OCI-M1 (cell line): ENCODE measurements around the gene GFRA1.

Experiments
- DNase-seq: peaks from one replicate; lab custom pipeline; 2025; lab: John Stamatoyannopoulos, UW

GFRA1 gene, protein sequence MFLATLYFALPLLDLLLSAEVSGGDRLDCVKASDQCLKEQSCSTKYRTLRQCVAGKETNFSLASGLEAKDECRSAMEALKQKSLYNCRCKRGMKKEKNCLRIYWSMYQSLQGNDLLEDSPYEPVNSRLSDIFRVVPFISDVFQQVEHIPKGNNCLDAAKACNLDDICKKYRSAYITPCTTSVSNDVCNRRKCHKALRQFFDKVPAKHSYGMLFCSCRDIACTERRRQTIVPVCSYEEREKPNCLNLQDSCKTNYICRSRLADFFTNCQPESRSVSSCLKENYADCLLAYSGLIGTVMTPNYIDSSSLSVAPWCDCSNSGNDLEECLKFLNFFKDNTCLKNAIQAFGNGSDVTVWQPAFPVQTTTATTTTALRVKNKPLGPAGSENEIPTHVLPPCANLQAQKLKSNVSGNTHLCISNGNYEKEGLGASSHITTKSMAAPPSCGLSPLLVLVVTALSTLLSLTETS

DNA sequence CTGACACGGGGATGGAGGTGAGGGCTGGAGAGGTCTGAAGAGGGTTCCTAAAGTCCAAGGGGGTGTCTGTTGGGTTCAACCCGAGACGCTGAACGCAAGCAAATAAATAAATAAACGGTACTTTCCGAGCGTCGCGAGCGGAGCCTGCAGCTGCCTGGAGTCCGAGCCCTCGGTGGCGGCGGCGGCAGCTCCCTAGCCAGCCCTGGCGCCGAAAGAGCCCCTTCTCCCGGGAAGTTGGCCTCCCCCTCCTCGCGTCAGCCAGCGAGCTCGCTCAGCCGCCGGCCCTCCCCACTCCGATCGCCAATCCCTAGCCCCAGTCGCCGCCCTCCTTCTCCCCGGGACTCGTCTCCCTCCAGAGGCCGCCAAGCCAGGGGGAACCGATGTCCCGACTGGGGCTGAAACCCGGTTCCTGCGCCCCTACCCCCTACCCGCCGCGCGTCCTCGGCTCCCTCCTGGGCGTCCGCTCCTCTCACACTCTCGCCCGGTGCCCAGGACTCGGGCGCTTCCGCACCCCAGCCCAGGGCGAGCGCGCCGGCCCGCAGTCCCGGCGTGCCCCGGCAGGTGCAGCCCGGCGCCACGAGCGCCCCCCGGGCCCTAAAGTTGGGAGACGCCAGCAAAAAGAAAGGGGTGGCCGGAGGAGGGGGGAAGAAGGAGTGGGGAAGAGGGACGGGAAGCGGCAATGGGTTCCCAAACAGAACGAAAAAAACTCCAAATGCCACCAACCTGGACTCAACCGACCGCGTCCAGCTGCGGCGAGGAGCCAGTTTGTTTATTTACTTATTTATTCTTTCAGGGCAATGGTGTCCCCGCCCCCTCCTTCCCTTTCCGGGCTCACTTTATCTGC lies at the start of gene GFRA1:
Gene GFRA1, minus strand, starts transcription at position 767 of the 844 bp plus-strand sequence. CDS start 1,177 bp downstream, outside the sequence.
- DNase-seq, result no peak

DNA sequence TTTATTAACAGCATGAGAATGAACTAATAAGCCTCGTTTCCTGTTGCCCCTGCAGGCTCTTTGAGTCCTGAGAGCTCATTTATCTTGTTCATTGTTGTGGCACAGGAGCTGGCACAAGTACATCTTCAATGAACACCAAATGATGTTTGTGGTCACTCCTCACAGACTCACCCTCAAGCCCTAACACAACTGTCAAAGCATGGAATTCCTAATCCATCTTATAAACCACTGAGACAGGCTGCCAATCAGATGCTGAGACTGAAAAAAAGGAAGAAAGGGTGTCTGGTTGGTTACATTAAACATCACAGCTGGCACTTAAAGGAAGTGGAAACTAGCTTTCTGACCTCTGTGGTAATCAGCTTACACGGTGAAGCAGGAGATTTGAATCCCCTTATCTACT lies 43.5 kb upstream of the GFRA1 start:
- peak; percentile 20 for DNase-seq

DNA sequence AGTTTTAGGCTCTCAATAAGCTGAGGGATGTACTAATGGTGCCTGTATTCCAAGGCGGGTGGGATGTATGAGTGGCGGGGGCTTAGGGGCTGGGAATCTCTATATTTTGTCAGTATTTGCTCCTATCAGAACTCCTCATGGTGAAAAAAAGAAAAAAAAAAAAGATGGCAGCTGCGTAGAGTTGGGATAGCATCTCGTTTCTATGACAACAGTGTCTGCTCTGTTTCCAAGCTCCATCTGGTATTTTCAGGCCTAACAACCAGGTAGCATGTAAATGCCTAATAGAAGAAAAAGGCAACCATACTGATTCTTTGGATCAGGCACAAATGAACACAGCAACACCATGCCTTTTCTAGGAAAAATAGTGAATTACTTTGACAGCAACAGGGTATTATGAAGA lies 39.5 kb upstream of the GFRA1 start:
- DNase-seq, result no peak

DNA sequence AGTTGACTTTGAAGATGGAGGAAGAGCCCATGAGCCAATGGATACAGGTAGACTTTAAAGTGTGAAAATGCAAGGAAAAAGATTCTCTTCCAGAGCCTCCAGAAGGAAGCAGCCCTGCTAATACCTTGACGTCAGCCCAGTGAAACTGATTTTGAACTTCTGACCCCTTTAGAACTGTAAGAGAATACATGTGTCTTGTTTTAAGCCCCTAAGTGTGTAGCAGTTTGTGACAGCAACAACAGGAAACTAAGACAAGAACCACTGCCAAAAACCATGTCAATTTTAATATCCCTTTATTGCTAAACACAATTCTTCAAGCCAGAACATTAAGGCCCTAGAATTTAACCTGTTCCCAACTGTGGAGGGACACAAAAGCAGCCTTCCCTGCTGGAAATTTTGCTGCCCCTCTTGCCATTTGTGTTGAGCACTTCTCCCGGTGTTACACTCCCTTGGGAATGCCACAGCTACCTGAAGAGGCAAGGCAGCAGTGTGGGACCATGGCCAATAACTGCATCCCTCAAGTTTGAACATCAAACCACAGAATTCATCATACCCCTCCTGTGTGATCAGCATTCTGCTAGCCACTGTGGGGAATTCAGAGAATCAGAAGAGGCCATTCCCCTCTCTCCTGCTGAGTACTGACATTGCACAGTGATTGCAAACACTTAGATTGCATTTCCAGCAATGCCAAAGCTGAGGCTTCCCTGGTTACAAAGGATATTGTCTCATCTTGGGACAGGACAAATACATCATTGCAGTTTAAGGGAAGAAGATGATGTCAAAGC lies 38.9 kb upstream of the GFRA1 start:
- DNase-seq, result no peak

DNA sequence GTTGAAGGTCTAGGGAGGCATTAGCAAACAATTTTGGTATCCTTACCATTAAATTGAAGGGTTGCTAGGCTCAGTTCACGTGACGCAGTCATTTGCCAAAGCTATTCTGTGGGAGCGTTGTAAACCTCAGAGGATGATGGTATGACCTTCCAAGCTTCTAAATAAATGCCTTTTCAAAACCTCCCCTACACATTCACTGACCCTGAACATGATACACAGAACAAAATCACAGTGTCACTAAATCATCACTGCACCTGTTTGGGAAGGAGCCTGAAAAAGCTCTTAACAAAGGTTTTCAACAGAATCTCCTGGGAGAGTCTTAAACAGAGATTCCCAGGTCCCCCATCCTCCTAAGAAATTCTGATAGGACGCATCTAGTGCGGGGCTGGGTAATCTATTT lies 38.0 kb upstream of the GFRA1 start:
- no peak for DNase-seq

DNA sequence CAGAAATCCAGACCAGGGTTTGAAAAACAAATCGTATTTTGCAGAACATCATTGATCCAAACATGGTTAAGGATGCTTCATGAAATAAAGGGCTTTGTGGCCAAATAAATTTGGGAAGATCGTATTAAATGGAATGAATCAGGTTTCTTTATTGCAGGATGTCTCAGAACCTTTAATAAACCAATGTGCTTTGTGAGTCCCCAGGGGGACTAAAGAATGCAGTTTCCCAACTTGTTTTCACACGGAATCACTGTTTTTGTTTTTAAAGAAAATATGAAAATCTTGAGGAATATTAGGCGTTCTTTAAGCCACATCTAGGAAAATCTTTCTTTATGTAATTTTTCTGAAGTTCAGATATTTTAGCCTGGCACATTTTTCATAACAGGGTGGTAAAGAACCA lies 34.4 kb upstream of the GFRA1 start:
- no peak for DNase-seq

DNA sequence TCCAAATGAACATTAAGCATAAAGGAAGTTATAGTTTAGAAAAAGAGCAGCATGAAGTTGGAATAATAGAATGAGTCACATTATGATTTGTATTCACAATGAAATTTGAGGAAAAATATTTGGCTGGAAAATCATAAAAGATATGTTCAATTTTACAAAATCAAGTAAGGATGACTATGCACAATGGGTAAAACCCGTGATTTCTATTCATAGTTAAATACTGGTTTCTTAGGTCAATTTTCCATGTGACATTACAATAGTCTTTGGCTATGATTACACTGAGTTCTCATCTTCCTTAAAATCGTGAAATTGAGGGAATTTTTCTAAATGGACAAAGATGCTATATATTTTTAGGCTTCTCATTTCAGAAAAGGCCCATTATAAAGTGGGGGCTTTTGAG lies 33.8 kb upstream of the GFRA1 start:
- no peak for DNase-seq

DNA sequence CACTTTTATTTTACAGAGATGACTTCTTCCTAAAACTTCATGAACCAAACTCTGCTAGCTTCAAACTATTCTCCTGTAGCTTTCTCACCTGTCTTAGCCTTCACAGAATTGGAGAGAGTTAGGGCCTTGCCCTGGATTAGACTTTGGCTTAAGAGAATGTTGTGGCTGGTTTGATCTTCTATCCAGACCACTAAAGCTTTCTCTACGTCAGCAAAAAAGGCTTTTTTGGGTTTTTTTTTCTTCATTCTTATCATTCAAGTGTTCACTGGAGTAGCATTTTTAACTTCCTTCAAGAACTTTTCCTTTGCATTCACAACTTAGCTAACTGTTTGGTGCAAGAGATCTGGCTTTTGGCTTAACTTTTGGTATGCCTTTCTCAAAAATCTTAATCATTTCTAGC lies 31.9 kb upstream of the GFRA1 start:
- no peak for DNase-seq

DNA sequence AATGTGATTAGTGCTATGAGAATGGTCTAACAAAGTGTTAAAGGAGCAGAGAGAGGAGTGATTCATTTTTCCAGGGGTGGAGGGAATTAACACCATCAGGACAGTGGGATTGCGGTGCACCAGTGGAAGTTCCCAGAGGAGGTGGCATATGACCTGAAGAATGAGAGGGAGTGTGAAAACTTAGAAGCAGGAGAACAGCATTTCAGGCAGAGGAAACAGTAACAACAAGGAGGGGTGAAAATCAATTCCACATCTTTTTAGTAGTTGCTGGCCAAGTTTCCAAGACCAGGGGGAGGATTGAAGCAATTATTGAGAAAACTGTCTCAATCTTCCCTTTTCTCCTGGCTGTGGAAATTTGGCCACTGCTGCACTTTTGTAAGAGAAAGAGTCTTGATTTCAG lies 27.5 kb upstream of the GFRA1 start:
- DNase-seq, result no peak

DNA sequence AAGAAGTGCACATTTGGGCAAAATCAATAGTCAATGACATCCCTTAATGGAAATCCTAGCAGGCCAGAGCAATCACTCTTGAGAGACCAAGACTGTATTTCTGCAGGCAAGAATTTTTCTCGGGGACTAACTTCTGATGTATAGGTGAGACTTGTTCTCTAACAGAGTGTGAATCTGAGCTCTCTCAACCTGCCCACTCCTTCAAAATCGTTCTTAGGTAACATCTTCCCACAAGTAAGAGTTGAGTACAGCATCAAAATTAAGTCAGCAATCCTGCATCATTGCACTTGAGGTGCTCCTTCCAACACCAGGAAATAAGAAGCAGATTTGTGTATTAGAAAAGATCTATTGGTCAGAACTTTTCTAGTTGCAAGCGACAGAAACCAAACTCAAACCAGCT lies 25.6 kb upstream of the GFRA1 start:
- DNase-seq, result no peak

DNA sequence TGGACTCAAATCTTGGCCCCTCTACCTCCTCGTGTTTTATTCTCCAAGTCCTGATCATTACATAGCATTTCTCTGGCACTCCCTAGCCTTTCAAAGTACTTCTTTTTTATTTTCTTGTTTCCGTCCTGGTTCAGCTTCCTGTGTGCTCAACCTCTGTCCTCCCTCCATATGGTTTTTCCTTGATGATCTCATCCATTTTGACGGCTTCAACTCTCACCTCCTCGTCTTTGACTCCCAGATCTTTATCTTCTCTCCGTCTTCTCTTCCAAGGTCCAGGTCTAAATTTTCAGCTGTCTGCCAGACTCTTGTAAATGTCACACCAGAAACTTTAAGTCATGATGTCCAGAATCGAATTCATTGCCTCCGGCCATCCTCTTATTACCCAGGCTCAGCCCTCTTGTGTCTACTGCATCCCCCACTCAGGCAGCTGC lies 23.3 kb upstream of the GFRA1 start:
- DNase-seq, result no peak

DNA sequence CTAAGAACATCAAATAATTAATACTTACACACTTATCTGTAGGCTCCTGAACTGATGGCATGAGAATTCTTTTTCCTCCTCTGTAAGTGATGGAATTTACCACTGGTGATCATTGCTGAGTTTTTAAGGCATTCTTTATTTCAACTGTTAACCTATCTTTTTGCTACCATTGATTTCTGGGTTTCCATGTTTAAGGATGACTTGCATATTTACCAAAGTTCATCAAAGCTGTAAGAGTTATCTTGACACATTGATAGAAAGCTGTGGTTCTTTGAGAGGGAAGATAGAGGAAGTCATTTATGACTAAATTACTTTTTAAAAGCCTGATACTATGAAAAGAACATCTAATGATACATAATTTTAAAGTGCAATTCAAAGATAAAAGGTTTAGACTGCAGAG lies 19.5 kb upstream of the GFRA1 start:
- DNase-seq, result peak; percentile 9

DNA sequence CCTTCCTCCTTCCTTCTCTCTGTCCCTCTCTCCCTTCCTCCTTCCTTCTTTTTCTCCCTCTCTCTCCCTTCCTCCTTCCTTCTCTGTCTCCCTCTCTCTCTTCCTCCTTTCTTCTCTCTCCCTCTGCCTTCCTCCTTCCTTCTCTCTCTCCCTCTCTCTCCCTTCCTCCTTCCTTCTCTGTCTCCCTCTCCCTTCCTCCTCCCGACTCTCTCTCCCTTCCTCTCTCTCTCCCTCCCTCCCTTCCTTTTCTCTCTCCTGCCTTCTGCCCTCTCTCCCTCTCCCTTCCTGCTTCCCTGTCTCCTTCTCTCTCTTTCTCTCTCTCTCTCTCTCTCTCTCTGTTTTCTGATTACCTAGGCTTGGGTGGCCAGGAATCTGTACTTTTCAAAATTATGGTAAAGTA lies 16.6 kb upstream of the GFRA1 start:
- DNase-seq, result no peak

DNA sequence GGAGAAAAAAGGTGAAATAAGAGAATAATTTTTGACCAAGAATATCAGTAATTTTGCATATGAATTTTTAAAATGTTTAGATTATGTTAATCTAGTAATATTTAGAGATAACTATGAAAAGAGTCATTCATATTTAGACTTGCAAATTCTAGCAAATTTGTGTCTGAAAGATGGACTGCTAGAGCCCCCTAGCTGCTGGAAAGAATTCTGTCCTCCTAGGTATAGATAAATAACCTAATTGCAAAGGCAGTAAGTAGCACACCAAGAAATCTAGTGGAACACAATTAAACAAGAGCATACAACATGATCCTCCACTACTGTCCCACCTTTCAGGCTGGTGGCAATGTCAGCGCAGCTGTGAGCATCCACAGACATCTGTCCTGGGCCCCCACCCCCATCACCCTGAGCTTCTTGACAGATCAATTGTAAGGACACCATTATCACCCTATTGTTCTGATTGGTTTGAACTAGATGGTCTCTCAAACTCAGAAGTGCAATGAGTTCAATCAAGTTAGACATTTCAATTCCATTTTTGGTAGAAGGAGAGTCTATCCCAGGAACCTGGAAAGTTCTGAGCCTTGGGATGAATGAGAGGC lies 15.0 kb upstream of the GFRA1 start:
- peak; percentile 56 for DNase-seq

DNA sequence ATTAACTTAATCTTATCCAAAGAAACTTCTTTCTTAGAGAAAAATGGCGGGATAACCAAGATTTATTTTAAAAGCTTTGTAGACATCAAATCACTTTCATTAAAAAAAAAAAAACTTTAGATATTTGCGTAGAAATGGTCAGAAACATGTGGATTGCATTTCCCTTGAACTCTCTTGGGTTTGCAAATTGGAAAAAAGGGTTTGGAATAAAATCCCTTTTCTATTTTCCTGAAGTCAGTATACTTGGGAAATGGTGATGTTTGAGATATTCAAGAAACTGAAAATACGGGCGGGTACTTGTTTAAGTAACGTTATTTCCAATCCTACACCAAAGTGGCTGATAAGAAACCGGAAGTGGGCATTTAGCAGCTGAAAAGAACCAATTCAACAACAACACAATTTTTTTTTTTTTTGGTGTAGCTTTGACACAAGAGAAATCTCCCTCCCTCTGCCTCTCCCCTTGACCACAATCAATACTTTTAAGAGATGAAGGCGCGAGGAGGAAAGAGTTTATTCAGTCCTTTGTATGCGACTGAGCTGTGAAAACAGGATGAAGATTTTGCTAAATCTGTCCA lies 13.7 kb upstream of the GFRA1 start:
- DNase-seq, result no peak

DNA sequence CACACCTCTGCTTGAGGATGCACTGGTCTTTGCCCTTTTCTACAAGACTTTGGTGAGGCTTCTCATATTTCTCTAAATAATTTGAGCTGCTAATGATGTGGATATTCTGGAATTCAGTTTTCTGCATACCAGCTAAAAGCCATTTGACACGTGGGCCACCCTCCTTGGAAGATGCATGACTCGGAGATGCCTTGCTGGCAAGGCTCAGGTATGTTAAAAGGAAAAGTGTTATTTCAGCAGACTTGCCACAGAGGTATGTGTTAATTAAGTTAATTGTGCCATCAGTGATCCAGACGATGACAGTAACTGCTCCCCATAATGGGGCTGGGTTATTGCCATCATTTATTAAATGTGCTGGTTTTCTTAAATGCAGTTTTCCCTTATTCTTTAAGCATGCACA lies 8.8 kb upstream of the GFRA1 start:
- DNase-seq, result no peak

DNA sequence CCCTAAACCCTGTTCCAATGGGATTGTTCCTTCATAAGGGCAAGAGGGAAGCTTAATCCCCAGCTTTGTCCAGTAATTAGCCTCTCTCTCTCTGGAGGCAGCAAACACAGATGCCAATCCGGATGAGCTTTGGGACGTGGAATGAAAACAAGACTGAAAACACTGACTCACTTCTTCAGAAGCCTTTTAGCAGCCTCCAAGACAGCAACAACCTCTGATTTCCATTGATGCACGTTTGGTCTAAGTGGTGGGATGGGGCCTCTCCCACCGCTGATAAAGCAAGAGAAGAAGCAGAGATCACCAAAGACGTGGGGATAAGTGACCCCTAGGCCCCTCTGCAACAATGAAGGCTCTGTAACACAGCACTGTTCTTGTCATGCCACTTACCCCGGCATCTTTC lies 5.8 kb upstream of the GFRA1 start:
- DNase-seq, result no peak

DNA sequence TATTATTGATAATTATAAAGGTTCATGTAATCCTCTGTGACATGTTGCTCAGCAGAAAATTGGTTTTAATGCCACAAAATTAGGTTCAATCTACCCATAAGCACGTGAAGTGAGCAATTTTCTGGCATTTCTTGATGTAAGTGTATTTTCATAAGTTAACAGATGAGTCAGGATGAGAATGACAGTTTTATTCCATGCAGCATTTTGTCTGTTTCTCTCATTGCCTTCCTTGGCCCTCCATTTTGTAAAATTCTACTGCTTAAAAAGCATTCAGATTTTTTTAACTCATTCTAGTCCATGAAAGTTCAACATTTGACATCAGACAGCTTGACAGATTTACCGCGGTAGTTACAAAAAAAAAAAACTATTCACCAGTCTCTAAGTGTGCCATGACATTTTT lies 4.0 kb upstream of the GFRA1 start:
- no peak for DNase-seq

DNA sequence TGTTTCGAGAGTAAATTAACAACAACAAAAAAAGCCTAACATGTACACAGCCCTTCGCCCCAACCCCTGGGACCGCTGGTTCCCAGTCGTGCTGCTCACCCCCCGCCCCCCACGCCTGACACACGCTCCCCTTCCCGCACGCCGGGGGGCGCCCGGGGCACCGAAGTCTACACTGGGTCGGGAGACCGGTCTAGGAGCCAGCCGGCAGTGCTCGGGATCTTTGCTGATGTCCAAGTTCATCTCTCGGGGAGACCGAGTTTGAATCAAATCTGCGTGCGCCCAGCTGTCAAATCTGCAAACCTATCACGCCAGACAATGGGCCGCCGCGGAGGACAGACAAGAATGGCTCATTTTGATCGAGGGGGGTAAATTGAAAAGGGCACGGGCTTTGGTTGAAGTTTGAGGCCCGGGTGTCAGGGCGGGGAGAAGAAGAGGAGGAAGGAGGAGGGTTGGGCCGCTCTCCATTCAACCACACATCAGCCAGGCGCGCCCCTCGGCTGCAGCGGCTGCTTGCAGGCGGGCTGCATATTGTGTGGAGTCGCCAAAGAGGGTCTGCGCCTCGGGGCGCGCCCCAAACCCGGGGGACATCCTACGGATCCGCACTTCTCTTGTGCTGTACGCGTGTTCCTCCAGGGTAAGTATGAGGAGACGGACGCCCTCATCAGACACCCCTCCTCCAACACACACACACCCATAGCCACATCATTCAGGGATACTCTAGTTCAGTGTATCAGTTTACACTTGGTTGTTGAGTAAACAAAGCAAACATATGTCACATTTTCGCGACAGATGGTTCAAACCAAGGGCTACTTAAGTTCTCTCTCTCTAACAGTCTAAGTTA lies 1.3 kb upstream of the GFRA1 start:
- no peak for DNase-seq

DNA sequence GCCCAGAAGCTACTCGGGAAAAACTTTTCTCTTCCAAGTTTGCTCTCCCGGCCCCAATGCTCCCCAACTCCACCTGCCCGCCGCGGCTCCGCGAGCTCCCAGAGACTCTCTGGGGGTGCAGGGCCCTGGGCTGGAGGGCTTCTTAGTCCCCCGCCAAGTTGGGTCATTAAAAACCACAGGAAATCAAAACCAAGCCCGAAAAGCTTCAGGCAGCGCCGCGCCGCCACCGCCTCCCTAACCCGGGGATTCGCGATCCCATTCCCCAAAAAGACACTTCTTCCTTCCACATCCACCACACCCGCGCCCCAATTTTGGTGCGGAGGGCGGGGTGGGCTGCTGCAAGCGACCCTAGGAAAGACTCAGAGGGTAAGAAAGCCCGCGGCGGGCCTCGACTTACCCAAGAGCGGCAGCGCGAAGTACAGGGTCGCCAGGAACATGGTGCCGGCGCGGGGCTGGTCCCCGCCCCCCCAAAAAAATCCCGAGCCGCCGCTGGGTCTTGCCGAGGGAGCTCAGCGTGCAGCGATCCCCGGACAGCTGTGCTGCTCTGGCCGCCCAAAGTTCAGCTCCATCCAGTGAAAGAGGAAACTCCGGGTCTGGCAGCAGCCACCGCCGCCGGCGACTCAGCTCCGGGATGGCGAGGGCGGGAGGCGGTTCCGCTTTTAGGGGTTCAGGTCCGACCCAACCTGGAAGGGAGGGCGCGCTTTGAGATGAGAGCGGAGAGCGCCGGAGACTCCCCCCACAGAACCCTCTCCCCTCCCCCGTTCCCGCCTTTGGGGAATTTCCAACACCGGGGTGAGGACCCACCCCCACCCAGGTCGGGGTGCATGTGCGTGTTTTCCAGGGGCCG lies 1.2 kb downstream of the GFRA1 start:
- DNase-seq, result no peak
